Measurements from ENCODE around the gene KMT2D.

KMT2D gene

GRCh38 chr12:49051777-49052438, 8.7 kb downstream of the KMT2D start:
- peaks cover 87% of the 10 kb centered on the region for H3K36me3 ChIP-seq
- no peaks in the 10 kb centered on the region for H3K27me3 ChIP-seq
- DNase-seq, result no peak
- no peak for TF ChIP-seq CTCF (IDR thresholded peaks at IDR 0.05; ENCODE audit: low read depth, low read length)
- H3K4me3 ChIP-seq (ENCODE audit: low read depth, low read length), result no peak overlapping the region
- no peaks in the 10 kb centered on the region for H3K9me3 ChIP-seq
- H3K4me1 ChIP-seq, result no peaks in the 10 kb centered on the region

GRCh38 chr12:49051373-49051764, 9.2 kb downstream of the KMT2D start:
- no peak for TF ChIP-seq CTCF (IDR thresholded peaks at IDR 0.05; ENCODE audit: low read depth, low read length)
- no peaks in the 10 kb centered on the region for H3K9me3 ChIP-seq
- no peak overlapping the region for H3K4me3 ChIP-seq (ENCODE audit: low read depth, low read length)
- no peaks in the 10 kb centered on the region for H3K27me3 ChIP-seq
- DNase-seq, result no peak
- H3K4me1 ChIP-seq, result no peaks in the 10 kb centered on the region
- peaks cover 92% of the 10 kb centered on the region for H3K36me3 ChIP-seq

- Histone ChIP-seq H3K4me1 (no peaks in the 10 kb centered on the region), H3K27me3 (no peaks in the 10 kb centered on the region), H3K36me3 (peaks cover 96% of the 10 kb centered on the region), H3K9me3 (no peaks in the 10 kb centered on the region), H3K4me3 (ENCODE audit: low read depth, low read length) (no peak overlapping the region)
- no peak for TF ChIP-seq CTCF (IDR thresholded peaks at IDR 0.05; ENCODE audit: low read depth, low read length)
- DNase-seq, result no peak
Measured at GRCh38 chr12:49050507-49051372, 9.9 kb downstream of the KMT2D start.

- Histone ChIP-seq H3K4me1 (no peaks in the 10 kb centered on the region), H3K27me3 (no peaks in the 10 kb centered on the region), H3K36me3 (peaks cover 94% of the 10 kb centered on the region), H3K9me3 (no peaks in the 10 kb centered on the region), H3K4me3 (ENCODE audit: low read depth, low read length) (no peak overlapping the region)
- TF ChIP-seq CTCF (IDR thresholded peaks at IDR 0.05; ENCODE audit: low read depth, low read length), result no peak
- DNase-seq, result no peak
Measured at GRCh38 chr12:49049566-49050224, 10.9 kb downstream of the KMT2D start.

- no peak for TF ChIP-seq CTCF (IDR thresholded peaks at IDR 0.05; ENCODE audit: low read depth, low read length)
- H3K4me3 ChIP-seq (ENCODE audit: low read depth, low read length), result no peak overlapping the region
- peaks cover 91% of the 10 kb centered on the region for H3K36me3 ChIP-seq
- no peaks in the 10 kb centered on the region for H3K4me1 ChIP-seq
- H3K9me3 ChIP-seq, result no peaks in the 10 kb centered on the region
- no peak for DNase-seq
- no peaks in the 10 kb centered on the region for H3K27me3 ChIP-seq
Measured at GRCh38 chr12:49048953-49049352, 11.6 kb downstream of the KMT2D start.
